GM23248 (cell line): Measurements from ENCODE around the gene GJA3.

Experiments
- EZH2 ChIP-seq: fragments of 200-600 bp; sonication (generic); IDR thresholded peaks from 2 replicates; pipeline ENCODE4 v1.6.1; 2018; ENCODE audit warnings: antibody characterized with exemption, mild to moderate bottlenecking; ENCODE audit not compliant: insufficient read depth, poor library complexity, severe bottlenecking
- EZH2phosphoT487 ChIP-seq: fragments of 200-600 bp; sonication (generic); IDR thresholded peaks from 2 replicates; pipeline ENCODE4 v1.6.1; 2018; ENCODE audit warnings: antibody characterized with exemption, moderate library complexity, mild to moderate bottlenecking, low read depth; ENCODE audit not compliant: insufficient read depth

GRCh38 chr13:20174656-20175405 is 14.0 kb upstream of the GJA3 start:
- TF ChIP-seq EZH2 (no peak), EZH2phosphoT487 (no peak)
